HG03108 (cell line): ENCODE measurements around the gene PALM.

Source experiments
- ATAC-seq: cut with Tn5 transposase; IDR thresholded peaks from one replicate; pipeline ENCODE4 v1.9.1; 2021; ENCODE audit warnings: moderate library complexity; ENCODE audit not compliant: unreplicated experiment

PALM gene

DNA sequence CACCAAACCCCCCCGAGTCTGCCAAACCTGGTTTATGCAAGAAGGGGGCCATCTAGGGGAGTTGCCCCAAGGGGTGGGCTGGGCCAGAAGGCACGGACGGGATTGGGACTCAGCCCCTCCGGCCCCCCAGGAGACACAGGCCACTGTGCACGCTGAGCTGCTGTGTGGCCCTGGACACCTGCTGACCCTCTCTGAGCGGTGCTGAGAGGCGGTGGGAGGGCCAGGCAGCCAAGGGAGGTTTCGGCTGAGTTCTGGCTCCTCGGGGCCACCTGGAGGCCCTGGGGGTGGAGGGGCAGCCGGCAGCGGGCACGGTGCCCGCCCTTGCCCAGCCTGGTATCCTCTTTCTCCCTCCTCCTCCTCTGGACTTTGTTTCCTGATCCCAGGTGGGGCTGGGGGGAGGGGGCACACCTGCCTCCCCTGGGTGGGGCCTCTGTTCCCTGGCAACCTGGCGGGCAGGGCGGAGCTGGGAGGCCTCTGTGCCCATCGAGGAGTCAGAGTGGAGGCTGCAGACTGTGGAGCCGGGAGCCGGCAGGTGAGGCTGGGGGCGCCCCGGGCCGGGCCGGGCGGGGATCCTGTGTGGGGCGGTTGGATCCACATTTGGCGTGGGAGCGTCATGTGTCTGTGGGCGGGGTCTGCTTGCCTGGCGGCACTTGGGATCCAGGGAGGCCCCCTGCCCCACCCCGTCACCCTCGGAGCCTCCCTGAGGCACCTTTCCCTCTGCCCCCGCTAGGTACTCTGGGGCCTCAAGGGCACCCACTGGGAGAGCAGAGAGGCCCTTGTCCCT lies 42.1 kb downstream of the PALM start, which contains the start of gene MISP:
TSS of gene MISP (plus strand) at position 473 of the 784 bp plus-strand sequence. CDS start 5,835 bp downstream, outside the sequence.
- ATAC-seq: no peak

DNA sequence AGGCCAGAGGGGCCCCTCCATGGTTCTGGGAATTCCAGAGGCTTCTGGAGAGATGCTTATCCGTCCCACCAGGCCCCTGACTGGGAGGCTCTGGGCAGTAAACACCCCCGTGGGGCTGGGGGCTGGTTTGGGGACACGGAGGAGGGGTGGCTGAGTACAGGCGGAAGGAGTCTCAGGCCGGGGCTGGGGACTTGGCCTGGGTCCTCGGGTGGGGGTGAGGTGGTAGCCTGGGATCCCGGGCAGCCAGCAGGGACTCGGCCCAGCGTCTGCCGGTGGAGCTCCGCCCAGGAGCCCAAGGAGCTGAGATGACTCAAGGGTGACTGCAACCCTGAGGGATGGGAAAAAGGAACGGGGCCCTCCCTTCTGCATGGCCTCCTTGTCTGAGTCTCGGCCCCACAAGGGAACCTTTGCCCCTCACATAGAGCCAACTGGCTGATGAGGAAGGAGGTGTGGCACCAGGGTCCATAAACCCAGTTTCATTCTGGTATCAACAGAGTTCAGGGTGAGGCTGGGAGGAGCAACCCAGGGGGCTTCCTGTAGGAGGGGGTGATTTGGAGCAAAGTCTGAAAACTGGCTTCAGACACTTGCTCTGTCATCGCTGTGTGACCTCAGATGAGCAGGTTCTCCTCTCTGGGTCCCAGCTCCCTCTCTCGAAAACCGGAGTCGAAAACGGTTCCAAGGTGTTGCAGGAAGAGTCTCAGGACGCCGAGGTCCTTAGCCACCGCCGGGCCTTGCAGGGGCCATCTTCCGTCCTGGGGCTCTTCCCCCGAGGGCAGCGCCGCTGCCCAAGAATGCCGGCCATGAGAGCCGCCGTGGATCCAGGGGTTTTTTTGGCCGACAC lies 43.0 kb downstream of the PALM start:
- no peak for ATAC-seq

DNA sequence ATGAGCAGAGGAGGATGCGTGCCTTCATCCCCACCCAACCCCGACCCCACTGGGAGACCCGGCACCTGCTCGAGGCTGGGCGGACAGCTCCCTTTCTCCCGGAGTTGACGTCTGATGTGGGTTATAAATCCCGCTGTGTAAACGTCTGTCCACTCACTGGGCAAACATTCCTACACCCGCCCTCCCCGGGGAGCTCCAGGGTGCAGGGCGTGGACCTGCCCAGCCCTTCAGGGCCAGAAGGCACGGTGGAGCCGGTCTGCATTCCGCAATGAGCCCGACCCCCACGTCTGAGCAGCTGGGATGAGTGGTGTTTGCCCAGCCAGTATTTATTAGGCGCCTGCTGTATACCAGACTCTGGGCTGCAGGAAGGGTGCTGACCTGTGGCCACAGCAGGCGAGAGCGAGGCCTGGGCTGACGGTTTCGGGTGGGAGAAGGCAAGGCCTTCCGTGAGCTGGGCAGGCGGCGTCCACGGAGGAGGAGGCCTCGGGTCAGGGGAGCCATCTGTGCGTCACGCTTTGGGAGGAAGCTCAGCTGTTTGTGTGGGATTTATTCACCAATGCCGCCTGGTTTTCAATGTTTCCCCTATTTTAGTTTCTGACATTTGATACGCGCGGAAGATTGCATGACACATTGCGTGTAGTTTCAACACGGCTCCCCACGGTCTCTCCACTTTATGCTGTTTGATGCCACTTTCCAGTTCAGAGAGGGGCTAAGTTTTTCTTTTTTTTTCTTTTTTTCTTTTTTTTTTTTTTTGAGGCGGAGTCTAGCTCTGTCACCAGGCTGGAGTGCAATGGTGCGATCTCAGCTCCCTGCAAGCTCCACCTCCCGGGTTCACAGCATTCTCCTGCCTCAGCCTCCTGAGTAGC lies 44.1 kb downstream of the PALM start:
- ATAC-seq: no peak

DNA sequence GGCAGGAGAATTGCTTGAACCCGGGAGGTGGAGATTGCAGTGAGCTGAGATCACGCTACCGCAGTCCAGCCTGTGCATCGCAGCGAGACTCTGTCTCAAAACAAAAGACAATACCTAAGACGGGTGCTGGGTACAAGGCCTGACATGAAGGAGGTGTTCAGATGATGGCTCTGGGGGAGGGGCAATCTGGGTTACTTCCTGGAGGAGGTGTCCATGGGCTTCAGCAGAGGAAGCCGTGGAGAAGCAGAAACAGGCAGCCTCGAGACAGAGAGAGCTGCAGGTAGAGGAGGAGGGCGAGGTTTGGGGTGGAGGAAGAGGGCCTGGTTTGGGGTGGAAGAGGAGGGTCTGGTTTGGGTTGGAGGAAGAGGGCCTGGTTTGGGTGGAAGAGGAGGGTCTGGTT lies 45.8 kb downstream of the PALM start:
- ATAC-seq: no peak

DNA sequence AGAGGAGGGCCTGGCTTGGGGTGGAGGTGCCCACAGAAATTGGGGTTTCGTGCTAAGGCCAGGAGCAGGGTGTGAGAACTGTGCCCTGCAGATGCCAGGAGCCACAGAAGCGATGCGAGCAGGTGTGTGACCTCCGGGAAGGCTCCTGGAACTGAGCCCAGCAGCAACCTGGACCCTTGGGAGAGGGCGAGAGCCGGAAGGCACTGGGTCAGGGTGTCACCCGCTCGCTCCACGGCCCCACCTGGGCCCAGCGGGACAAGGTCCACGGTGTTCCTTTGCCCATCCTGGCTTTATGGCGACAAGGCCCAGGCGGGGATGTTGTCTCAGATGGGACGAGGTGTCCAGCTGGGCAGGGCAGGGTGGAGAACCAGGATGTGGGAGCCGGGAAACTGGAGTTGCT lies 46.3 kb downstream of the PALM start:
- no peak for ATAC-seq

DNA sequence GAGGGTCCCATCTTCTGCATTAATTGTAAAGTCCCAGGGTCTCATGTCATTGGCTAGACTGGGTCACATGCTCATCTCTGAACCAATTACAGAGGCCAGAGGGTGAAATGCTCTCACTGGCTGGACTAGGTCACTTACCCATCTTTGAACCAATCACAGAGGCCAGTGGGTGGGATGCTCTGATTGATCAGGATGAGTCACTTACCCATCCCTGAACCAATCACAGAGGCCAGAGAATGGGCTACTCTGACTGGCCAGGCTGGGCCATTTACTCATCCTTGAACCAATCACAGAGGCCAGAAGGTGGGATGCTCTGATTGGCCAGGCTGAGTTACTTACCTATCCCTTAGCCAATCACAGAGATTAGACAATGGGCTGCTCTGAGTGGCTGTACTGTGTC lies 47.5 kb downstream of the PALM start:
- ATAC-seq: no peak

DNA sequence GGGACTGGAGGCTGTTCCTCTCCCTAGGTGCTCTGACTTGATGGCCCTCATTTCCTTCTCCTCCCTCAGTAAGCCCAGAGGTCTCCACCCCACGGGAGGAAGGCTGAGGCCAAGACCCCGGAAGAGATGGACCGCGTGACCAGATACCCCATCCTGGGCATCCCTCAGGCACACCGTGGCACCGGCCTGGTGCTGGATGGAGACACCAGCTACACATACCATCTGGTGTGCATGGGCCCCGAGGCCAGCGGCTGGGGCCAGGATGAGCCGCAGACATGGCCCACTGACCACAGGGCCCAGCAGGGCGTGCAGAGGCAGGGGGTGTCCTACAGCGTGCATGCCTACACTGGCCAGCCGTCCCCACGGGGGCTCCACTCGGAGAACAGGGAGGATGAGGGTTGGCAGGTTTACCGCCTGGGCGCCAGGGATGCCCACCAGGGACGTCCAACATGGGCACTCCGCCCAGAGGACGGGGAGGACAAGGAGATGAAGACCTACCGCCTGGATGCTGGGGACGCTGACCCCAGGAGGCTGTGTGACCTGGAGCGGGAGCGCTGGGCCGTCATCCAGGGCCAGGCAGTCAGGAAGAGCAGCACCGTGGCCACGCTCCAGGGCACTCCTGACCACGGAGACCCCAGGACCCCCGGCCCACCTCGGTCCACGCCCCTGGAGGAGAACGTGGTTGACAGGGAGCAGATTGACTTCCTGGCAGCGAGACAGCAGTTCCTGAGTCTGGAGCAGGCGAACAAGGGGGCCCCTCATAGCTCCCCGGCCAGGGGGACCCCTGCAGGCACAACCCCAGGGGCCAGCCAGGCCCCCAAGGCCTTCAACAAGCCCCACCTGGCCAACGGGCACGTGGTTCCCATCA lies 48.3 kb downstream of the PALM start:
- ATAC-seq: no peak

DNA sequence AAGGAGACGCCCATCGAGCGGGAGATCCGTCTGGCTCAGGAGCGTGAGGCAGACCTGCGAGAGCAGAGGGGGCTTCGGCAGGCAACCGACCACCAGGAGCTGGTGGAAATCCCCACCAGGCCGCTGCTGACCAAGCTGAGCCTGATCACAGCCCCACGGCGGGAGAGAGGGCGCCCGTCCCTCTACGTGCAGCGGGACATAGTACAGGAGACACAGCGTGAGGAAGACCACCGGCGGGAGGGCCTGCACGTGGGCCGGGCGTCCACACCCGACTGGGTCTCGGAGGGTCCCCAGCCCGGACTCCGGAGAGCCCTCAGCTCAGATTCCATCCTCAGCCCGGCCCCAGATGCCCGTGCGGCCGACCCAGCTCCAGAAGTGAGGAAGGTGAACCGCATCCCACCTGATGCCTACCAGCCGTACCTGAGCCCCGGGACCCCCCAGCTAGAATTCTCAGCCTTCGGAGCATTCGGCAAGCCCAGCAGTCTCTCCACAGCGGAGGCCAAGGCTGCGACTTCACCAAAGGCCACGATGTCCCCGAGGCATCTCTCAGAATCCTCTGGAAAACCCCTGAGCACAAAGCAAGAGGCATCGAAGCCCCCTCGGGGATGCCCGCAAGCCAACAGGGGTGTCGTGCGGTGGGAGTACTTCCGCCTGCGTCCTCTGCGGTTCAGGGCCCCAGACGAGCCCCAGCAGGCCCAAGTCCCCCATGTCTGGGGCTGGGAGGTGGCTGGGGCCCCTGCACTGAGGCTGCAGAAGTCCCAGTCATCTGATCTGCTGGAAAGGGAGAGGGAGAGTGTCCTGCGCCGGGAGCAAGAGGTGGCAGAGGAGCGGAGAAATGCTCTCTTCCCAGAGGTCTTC lies 49.3 kb downstream of the PALM start:
- ATAC-seq: no peak

DNA sequence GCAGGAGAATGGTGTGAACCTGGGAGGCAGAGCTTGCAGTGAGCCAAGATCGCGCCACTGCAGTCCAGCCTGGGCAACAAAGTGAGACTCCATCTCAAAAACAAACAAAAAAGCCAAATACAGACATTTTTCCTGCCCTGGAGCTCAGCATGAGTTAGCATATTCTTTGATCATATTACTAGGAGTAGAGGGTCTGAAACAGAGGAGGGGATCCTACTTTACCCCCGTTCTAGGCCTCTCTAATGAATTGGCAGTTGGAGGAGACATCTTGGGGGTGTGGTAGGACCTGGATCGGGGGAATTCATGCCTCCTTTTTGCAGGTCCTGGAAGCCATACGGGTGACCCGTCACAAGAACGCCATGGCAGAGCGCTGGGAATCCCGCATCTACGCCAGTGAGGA lies 54.4 kb downstream of the PALM start:
- ATAC-seq: no peak

DNA sequence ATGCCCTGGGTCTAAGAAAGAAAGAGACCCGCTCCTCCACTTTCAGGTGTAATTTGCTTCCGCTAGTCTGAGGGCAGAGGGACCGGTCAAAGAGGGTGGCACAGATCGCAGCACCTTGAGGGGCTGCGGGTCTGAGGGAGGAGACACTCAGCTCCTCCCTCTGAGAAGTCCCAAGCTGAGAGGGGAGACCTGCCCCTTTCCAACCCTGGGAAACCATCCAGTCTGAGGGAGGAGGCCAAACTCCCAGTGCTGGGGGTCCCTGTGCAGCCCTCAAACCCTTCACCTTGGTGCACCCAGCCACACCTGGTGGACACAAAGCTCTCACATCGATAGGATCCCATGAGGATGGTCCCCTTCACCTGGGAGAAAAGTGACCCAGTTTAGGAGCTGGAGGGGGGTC lies 55.1 kb downstream of the PALM start:
- ATAC-seq: no peak

DNA sequence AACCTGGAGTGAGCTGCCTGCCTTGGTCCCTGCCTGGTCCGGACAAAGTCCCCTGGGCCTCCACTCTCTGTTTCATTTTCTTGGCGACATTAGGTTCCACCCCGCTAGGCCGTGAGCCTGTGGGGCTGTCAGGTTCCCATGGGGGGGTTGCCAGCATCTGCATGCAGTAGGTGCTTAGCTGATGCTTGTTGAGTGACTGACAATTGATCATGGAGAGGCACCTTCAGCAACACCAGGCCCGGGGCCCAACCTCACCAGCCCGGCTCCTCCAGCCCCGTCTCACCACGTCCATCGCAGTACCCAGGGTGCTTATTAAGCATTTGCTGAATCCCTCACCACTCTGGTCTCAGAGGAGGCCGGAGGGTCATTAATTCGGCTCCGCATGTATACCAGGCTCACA lies 55.6 kb downstream of the PALM start:
- ATAC-seq: no peak

DNA sequence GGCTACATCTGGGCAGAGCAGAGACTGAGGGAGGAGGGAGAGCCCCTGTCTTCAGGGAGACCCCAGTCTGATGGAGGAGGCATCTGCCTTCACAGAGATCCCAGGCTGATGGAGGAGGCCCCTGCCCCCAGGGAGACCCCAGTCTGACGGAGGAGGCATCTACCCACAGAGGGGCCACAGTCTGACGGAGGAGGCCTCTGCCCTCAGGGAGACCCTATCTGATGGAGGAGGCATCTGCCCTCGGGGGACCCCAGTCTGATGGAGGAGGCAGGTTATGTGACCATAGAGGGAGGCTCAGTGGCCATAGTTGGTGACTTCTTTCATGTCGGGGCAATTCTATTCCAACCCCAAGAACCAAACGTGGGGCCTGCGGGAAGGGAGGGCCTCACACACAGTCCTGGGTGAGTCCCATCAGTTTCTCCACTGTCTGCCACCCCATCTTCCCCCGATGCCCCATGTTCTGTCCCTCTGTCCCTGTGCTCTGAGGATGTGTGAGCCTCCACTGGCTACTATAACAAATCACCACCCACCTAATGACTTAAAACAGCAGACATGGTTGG lies 56.5 kb downstream of the PALM start:
- ATAC-seq: no peak

DNA sequence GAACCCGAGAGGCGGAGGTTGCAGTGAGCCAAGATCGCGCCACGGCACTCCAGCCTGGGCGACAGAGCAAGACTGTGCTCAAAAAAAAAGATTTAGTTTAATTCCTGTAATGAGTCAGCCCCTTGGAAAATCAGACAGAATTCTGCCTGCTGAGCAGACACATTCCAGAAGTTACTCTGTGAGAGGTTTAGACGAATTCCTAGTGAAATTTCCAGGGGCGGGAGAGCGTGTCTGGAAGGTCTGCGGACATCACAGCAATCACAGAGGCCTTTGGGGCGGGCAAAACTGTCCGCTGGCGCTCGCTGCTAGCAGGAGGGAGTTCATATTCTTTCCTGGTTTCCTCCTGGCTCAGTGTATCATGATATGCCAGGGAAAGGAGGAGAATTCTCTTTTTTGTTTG lies 59.7 kb downstream of the PALM start:
- ATAC-seq: no peak

DNA sequence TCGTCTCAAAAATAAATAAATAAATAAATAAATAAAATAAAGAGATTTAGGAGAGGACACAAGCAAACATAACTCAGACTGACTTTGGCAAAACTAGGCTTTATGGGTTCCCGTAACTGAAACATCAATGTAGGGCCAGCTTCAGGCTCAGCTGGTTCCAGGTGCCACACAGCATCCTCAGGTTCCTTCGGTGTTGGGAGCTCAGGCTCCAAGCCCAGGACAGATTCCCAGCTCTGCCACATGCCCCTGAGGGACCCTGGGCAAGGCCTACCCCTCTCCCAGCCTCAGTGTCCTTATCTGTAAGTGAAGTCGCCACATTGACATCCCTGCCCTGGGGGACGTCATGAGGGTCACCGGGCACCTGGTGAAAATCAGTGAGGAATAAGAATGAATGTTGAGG lies 60.9 kb downstream of the PALM start:
- no peak for ATAC-seq

DNA sequence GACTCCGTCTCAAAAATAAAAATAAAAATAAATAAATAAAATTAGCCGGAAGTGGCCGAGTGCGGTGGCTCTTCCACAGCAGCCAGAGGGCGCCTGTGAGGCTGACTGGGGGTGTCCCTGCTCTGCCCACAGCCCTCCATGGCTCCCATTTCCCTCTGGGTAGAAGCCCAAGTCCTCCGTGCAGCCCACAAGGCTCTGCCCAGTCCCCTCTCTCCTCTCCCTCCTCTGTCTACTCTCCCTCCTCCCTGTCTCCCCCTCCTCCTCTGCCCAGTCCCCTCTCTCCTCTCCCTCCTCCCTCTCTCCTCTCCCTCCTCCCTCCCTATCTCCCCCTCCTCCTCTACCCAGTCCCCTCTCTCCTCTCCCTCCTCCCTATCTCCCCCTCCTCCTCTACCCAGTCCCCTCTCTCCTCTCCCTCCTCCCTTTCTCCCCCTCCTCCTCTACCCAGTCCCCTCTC lies 62.6 kb downstream of the PALM start:
- ATAC-seq: no peak

DNA sequence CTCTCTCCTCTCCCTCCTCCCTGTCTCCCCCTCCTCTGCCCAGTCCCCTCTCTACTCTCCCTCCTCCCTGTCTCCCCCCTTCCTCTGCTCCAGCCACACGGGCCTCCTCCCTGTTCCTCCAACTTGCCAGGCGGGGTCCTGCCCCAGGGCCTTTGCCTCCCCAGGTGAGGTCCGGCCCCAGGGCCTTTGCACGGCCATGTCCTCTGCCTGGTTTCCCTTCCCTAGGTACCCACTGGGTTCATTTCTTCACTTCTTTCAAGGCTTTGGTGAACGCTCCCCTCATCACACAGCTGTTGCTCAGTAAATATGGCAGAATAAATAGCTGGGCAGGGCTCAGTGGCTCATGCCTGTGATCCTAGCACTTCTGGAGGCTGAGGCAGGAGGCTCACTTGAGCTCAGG lies 63.3 kb downstream of the PALM start:
- no peak for ATAC-seq

DNA sequence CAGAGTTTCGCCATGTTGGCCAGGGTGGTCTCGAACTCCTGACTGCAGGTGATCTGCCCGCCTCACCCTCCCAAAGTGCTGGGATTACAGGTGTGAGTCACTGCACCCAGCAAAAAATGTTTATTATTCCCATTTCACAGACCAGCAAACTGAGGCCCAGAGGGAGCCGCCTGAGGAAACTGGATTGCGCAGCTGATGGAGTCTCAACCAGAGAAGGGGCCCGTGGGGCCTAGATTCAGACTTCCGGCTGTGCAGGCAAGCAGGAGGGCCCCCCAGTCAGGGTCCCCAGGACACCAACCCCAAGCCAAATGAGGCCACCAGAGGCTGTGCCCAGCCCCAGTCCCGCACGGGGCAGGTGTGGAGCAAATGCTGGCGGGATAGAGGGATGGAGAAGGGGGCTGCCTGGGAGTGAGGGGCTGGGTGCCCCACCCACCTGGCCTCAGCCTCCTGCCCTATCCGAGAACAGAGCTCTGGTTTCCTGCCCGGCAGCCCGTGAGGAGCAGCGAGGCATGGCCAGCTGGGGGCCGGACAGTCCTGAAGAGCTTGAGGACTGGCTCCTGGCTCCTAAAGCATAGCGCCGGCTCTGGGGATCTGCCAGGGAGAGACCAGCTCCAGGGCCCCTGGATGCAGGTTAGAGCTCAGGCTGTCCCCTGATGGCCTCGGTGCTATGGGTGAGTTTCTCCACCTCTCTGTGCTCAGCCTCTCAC lies 64.1 kb downstream of the PALM start:
- ATAC-seq: no peak

DNA sequence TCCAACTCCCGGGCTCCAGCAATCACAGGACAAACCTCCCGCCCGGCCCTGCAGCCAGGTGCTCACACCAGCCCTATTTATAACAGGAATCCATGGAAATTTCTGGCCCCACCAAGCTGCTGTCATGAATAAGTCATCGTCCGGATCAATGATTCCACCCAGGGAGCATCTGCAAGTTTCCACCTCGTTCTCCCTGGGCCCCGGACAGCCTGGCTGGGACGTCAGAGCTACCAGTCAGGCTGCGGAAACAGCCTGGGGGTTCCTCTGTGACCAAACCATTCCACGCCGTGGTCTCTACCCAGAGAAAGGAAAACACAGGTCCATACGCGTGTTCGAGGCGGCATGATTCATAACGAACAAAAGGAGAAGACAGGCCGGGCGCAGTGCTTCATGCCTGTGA lies 67.8 kb downstream of the PALM start:
- ATAC-seq: no peak
